T-cell (primary cell): ENCODE data around the gene TP53INP2. TPM values are rescaled to one million over a fixed set of nuclear protein-coding genes. Genes with fewer than 3 reads are reported as not detected.

ENCODE experiments used
- ATAC-seq, 4 experiments: fragments of 200-7000 bp in 3 of 4; fragments of 150-1000 bp in 1 of 4; cut with Tn5 transposase; replicated peaks in 1 of 4; 1 replicate in 3 of 4; 2 replicates in 1 of 4; pipeline ENCODE4 v1.10.0; 2021; ENCODE audit warnings: moderate library complexity in 3 of 4, mild to moderate bottlenecking in 2 of 4, moderate number of reproducible peaks in 1 of 4
- CTCF ChIA-PET, 2 donors: fragments of 300-600 bp; sonication (Branson Sonifier 250); formaldehyde crosslinking; loops; one replicate each; lab custom pipeline; 2022; ENCODE audit warnings: antibody characterized with exemption in 2 of 2; lab: Charles Lee
- POLR2A ChIA-PET, 2 donors: fragments of 300-600 bp; sonication (Branson Sonifier 250); formaldehyde crosslinking; loops; one replicate each; lab custom pipeline; 2022; ENCODE audit warnings: antibody characterized with exemption in 2 of 2; lab: Charles Lee
- DNase-seq, 35 experiments: peaks; one replicate each; pipeline versions ENCODE4 v3.0.0 to v3.0.0-alpha.2; 2013 to 2023
- H3K27ac ChIP-seq: one replicate; pipeline ENCODE4 v1.5.1; 2013; ENCODE audit warnings: low read length
- H3K27me3 ChIP-seq, 2 experiments: replicated peaks in 1 of 2; 1 replicate in 1 of 2; 2 replicates in 1 of 2; pipeline versions ENCODE4 v1.6.1 to v1.7.0; 2013; ENCODE audit warnings: low read length in 1 of 2, mixed read lengths in 1 of 2; ENCODE audit not compliant: control insufficient read depth in 2 of 2, insufficient read depth in 2 of 2; ENCODE audit errors: extremely low read depth in 1 of 2
- H3K36me3 ChIP-seq, 2 donors: 1 replicate in 1 of 2; 2 replicates in 1 of 2; pipeline versions ENCODE4 v1.6.1 to v1.7.0; 2013; ENCODE audit warnings: low read length in 1 of 2; ENCODE audit not compliant: control insufficient read depth in 2 of 2, insufficient read depth in 1 of 2; ENCODE audit errors: extremely low read depth in 1 of 2
- H3K4me1 ChIP-seq, 2 experiments: 1 replicate in 1 of 2; 2 replicates in 1 of 2; pipeline versions ENCODE4 v1.6.1 to v1.7.0; 2013; ENCODE audit warnings: low read length in 2 of 2, mixed read lengths in 1 of 2; ENCODE audit not compliant: insufficient read depth in 2 of 2, control insufficient read depth in 1 of 2; ENCODE audit errors: extremely low read depth in 1 of 2
- H3K4me3 ChIP-seq, 2 donors: 1 replicate in 1 of 2; 2 replicates in 1 of 2; pipeline versions ENCODE4 v1.5.1 to v1.7.0; 2013; ENCODE audit warnings: mild to moderate bottlenecking in 2 of 2, low read length in 1 of 2, moderate library complexity in 1 of 2; ENCODE audit not compliant: control insufficient read depth in 1 of 2; ENCODE audit errors: extremely low read depth in 1 of 2
- H3K9me3 ChIP-seq: 2 replicates; pipeline ENCODE4 v1.7.0; 2013
- H3K27ac Mint-ChIP-seq, 2 donors: one replicate each; pipeline ENCODE4 v1.8.0; 2020 to 2021; ENCODE audit warnings: mild to moderate bottlenecking in 2 of 2, mixed read lengths in 2 of 2
- H3K27me3 Mint-ChIP-seq, 2 donors: one replicate each; pipeline ENCODE4 v1.8.0; 2021 to 2022; ENCODE audit warnings: mixed read lengths in 2 of 2
- H3K36me3 Mint-ChIP-seq: one replicate; pipeline ENCODE4 v1.8.0; 2021; ENCODE audit warnings: mixed read lengths
- H3K4me1 Mint-ChIP-seq, 3 donors: one replicate each; pipeline ENCODE4 v1.8.0; 2020 to 2022; ENCODE audit warnings: mixed read lengths in 3 of 3, mild to moderate bottlenecking in 1 of 3
- H3K4me3 Mint-ChIP-seq, 3 donors: one replicate each; pipeline ENCODE4 v1.8.0; 2020 to 2022; ENCODE audit warnings: mild to moderate bottlenecking in 3 of 3, mixed read lengths in 3 of 3, moderate library complexity in 3 of 3
- H3K9me3 Mint-ChIP-seq, 3 donors: one replicate each; pipeline ENCODE4 v1.8.0; 2020 to 2022; ENCODE audit warnings: mixed read lengths in 3 of 3
- WGBS: methylation state at CpG from one replicate; pipeline ENCODE4 v1.1.5; 2013; ENCODE audit warnings: missing lambda C conversion rate; ENCODE audit not compliant: insufficient coverage; 5-methylcytosine and 5-hydroxymethylcytosine counted together
- total RNA-seq, 35 experiments: library from RNA in 6 of 35; stranded (reverse) in 6 of 35; fragments of 120-200 nt in 1 of 35; gene quantifications; one replicate each; pipeline versions ENCODE4 v1.2.1 to v1.2.4 and lab custom pipeline; 2013 to 2026

Gene TP53INP2
- total RNA-seq, 5 donors from 2014 or later (not counting 1 experiment from before 2014, with no cell fraction given), result 1.3 to 56.7 (median 1.9) TPM

DNA sequence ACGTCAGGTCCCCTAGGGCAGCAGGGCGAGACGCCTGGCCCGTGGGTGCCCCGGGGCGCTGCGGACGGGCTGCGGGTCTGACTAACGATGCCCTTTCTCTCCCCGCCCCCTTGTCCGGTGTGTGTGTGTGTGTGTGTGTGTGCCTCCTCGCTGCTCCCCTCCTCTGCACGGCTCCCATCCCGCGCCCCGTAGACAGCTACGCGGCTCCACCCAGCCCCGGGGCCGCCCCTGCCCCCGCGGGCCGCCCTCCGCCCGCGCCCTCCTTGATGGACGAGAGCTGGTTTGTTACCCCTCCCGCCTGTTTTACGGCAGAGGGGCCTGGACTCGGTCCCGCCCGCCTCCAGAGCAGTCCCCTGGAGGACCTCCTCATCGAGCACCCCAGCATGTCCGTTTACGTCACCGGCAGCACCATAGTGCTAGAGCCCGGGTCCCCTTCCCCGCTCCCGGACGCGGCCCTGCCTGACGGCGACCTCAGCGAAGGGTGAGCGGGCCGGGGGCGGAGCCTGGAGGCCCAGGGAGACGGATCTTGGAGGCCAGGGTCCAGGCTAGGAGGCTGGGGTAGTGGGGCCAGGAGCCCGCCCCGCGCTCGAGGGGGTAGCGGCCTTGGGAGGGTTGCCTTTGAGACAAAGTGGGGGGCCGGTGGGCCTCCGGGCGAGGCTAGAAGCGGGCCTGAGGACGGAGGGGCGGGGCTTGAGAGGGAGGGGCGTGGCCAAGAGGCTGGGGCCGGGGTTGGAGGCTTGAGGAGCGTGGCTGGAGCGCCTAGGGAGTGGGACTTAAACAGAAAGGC lies 5.1 kb downstream of the TP53INP2 start:
- H3K36me3 Mint-ChIP-seq, result peaks cover 4% of the 10 kb centered on the region
- peak; percentile 61 to 85 (median 71) for DNase-seq
- POLR2A ChIA-PET, result interaction anchor here in 1 of 2 donors (0.6 kb wide), 1 partner anchor 19 kb away, joined by 3 read pairs; no protein-coding TSS in a partner anchor

DNA sequence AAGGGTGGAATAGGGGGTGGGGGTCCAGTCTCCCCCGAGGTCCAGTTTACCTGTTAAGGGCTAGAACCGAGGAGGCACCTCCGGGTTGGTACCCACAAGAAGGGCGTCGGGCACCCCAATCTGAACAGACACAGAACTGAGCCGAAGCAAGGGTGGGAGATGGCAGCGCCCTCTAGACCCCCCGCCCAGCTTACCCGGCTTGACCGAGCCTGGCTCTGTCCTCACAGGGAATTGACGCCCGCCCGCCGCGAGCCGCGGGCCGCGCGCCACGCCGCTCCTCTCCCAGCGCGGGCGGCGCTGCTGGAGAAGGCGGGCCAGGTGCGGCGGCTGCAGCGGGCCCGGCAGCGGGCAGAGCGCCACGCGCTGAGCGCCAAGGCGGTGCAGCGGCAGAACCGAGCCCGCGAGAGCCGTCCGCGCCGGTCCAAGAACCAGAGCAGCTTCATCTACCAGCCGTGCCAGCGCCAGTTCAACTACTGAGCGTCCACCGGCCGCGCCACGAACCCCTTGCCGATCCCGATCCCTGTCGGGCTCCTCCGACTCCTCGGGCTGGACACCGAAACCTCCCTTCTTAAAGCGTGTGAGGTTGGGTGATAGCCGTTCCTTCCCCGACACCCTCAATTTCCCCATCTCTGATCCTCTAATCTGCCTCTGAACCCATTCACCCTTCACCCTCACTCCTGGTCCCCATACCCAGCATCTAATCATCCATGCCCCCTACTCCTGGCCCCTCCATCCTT lies 5.9 kb downstream of the TP53INP2 start:
- peak overlapping the region; percentile 76 for H3K27ac ChIP-seq
- peaks cover 18 to 30% (median 19%) of the 10 kb centered on the region in 3 donors for H3K4me1 Mint-ChIP-seq
- H3K36me3 ChIP-seq, result peaks cover 6 to 7% of the 10 kb centered on the region in 2 donors
- peaks cover 3 to 23% of the 10 kb centered on the region in 2 experiments for H3K4me1 ChIP-seq
- ChIA-PET POLR2A (interaction anchor here in 1 of 2 donors (0.6 kb wide), 2 partner anchors 305 to 476 kb away, joined by 3 to 6 read pairs; no protein-coding TSS in a partner anchor), CTCF (interaction anchor here in 1 of 2 donors (1.1 kb wide), 1 partner anchor 60 kb away, joined by 3 read pairs; no protein-coding TSS in a partner anchor)
- no peaks in the 10 kb centered on the region for H3K9me3 Mint-ChIP-seq
- peak overlapping the region; percentile 83 to 91 for H3K4me3 ChIP-seq
- no peaks in the 10 kb centered on the region for H3K9me3 ChIP-seq
- H3K27me3 ChIP-seq, result peaks cover 0 to 3% of the 10 kb centered on the region in 2 experiments
- peak in 15 of 35 experiments; percentile 8 to 78 (median 49) for DNase-seq
- H3K27ac Mint-ChIP-seq, result peak overlapping the region; percentile 64 to 78
- H3K27me3 Mint-ChIP-seq, result no peaks in the 10 kb centered on the region
- 8% methylated on average over 55 of the region's 61 CpGs for WGBS
- peaks cover 6% of the 10 kb centered on the region for H3K36me3 Mint-ChIP-seq
- peak overlapping the region; percentile 84 to 86 (median 85) for H3K4me3 Mint-ChIP-seq
- ATAC-seq, result peak; percentile 47 to 59 (median 52)

More for the DNA sequence above, 5.1 kb downstream of the TP53INP2 start:
- no peaks in the 10 kb centered on the region for H3K9me3 Mint-ChIP-seq
- H3K27ac ChIP-seq, result peak overlapping the region; percentile 76
- H3K4me3 ChIP-seq, result peak overlapping the region; percentile 83 to 91
- peaks cover 3 to 28% of the 10 kb centered on the region in 2 experiments for H3K4me1 ChIP-seq
- peaks cover 0 to 3% of the 10 kb centered on the region in 2 experiments for H3K27me3 ChIP-seq
- ATAC-seq, result peak; percentile 64 to 68 (median 67)
- peaks cover 0 to 2% of the 10 kb centered on the region in 2 donors for H3K36me3 ChIP-seq
- H3K4me3 Mint-ChIP-seq, result peak overlapping the region; percentile 84 to 86 (median 85)
- H3K27me3 Mint-ChIP-seq, result no peaks in the 10 kb centered on the region
- peak overlapping the region; percentile 64 to 78 for H3K27ac Mint-ChIP-seq
- CTCF ChIA-PET, result interaction anchor here in 1 of 2 donors (1.1 to 1.2 kb wide), 3 partner anchors 164 to 172 kb away, joined by 3 read pairs; no protein-coding TSS in a partner anchor
- H3K9me3 ChIP-seq, result no peaks in the 10 kb centered on the region
- WGBS, result under 1% methylated on average over 43 of the region's 64 CpGs
- peaks cover 24 to 36% (median 25%) of the 10 kb centered on the region in 3 donors for H3K4me1 Mint-ChIP-seq

DNA sequence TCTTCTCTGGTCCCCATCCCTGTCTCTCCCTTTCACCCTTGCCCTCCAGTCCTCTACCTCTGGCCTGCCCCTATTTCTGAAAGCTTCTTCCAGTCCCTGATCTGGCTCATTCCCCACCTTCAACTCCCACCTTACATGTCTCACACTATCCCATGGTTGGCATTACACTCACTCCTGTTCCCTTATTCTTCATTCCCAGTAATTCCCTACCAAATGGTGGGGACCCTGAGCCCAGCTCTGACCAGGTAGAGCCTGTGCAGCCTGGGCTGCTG lies 6.4 kb downstream of the TP53INP2 start:
- POLR2A ChIA-PET, result interaction anchor here in 1 of 2 donors (0.6 kb wide), 1 partner anchor 305 kb away, joined by 3 read pairs; no protein-coding TSS in a partner anchor
- no peak overlapping the region for H3K27ac ChIP-seq
- CTCF ChIA-PET, result interaction anchor here in 1 of 2 donors (1.1 kb wide), 1 partner anchor 59 kb away, joined by 3 read pairs; no protein-coding TSS in a partner anchor

DNA sequence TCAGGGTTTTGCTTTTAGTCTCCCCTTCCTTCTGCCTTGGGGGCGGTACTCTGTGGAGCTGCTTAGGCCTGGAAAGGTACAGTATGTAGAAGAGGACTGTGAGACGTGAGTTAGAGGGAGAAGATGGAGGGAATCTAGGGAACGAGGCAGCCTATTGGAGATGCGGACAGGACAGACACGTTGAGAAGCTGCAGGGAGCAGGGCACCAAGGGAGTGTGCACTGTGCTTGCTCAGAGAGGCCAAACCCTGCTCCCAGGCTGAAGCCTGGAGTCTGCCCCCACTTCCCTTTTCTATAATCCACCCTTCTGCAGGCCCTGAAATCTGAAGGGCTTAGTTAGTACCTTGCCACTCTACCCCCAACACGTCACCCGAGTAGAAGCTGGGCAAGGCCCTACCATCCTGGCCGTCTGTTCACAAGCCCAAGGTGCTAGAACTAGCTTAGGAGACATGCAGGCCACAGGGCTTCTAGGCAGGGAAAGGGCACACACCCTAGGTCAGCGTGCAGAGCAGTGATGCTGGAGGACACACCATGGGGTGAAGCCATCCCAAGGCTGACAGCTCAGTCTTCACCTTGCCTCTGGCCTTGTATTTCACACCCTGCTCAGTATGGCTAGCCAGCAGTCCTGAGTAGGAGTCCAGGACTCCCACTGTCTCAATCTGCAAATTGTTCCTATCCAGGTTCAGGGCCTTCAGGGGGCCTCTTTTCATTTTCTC lies 6.9 kb downstream of the TP53INP2 start:
- Mint-ChIP-seq H3K27ac (no peak overlapping the region), H3K4me3 (peak overlapping the region; percentile 75 to 85 (median 79)), H3K27me3 (no peaks in the 10 kb centered on the region), H3K9me3 (no peaks in the 10 kb centered on the region), H3K4me1 (peaks cover 15 to 23% (median 16%) of the 10 kb centered on the region in 3 donors), H3K36me3 (peaks cover 11% of the 10 kb centered on the region)
- no peak for DNase-seq
- H3K27ac ChIP-seq, result no peak overlapping the region
- peaks cover 0 to 3% of the 10 kb centered on the region in 2 experiments for H3K27me3 ChIP-seq
- 96% methylated on average over 8 of the region's 9 CpGs for WGBS
- ChIA-PET POLR2A (interaction anchor here in 1 of 2 donors (0.6 kb wide), 1 partner anchor 306 kb away, joined by 3 read pairs; no protein-coding TSS in a partner anchor), CTCF (interaction anchor here (0.7 to 1.1 kb wide), 2 partner anchors 57 to 59 kb away, joined by 3 read pairs; no protein-coding TSS in a partner anchor)
- H3K9me3 ChIP-seq, result no peaks in the 10 kb centered on the region
- H3K36me3 ChIP-seq, result peaks cover 7 to 15% of the 10 kb centered on the region in 2 donors
- H3K4me1 ChIP-seq, result peaks cover 3 to 20% of the 10 kb centered on the region in 2 experiments
- no peak for ATAC-seq
- no peak overlapping the region for H3K4me3 ChIP-seq

More for the DNA sequence above, 6.4 kb downstream of the TP53INP2 start:
- H3K4me3 Mint-ChIP-seq, result peak overlapping the region; percentile 75 to 85 (median 79)
- H3K9me3 Mint-ChIP-seq, result no peaks in the 10 kb centered on the region
- DNase-seq, result no peak
- H3K36me3 Mint-ChIP-seq, result peaks cover 11% of the 10 kb centered on the region
- Histone ChIP-seq H3K4me1 (peaks cover 3 to 20% of the 10 kb centered on the region in 2 experiments), H3K4me3 (peak overlapping the region in 1 of 2 donors; percentile 83), H3K27me3 (peaks cover 0 to 3% of the 10 kb centered on the region in 2 experiments), H3K9me3 (no peaks in the 10 kb centered on the region), H3K36me3 (peaks cover 7 to 12% of the 10 kb centered on the region in 2 donors)
- H3K27me3 Mint-ChIP-seq, result no peaks in the 10 kb centered on the region
- no peak for ATAC-seq
- no peak overlapping the region for H3K27ac Mint-ChIP-seq
- H3K4me1 Mint-ChIP-seq, result peaks cover 15 to 25% (median 16%) of the 10 kb centered on the region in 3 donors

DNA sequence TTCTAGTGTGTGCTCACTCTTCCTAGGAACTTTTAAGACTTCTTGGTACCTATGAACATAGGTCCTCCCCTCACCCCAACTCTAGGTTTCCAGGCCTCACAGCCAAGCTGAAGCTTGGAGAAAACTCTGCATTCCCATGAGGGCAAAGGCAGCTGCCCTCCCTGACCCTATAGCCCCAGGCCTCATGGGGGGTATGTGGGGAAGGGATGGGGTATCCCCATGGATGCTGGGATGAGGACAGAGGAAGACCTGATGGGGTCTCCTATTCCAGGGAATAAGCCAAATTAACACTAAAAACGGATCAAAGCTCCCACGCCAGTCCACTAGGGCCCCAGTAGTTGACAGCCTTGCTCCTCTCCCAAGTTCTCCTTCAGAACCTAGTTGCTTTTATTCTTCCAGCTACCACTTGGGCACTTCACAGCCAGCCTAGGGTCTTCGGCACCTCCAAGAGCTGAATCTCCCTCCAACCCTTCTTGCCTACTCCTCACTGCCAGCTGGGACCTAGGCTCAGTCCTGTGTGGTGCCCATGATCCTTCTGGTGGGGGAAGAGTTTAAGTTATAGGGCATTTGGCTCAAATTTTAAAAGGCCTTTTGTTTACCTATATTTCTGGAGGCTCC lies 7.8 kb downstream of the TP53INP2 start:
- POLR2A ChIA-PET, result no interaction called here
- no peaks in the 10 kb centered on the region for H3K27me3 Mint-ChIP-seq
- WGBS, result 100% methylated on average over 2 of the region's 3 CpGs
- H3K4me1 ChIP-seq, result peaks cover 3 to 20% of the 10 kb centered on the region in 2 experiments
- no peak for ATAC-seq
- H3K4me3 ChIP-seq, result no peak overlapping the region
- H3K9me3 ChIP-seq, result no peaks in the 10 kb centered on the region
- peaks cover 7 to 19% of the 10 kb centered on the region in 2 donors for H3K36me3 ChIP-seq
- DNase-seq, result no peak
- no peaks in the 10 kb centered on the region for H3K9me3 Mint-ChIP-seq
- peaks cover 15 to 20% (median 16%) of the 10 kb centered on the region in 3 donors for H3K4me1 Mint-ChIP-seq
- no peak overlapping the region for H3K27ac Mint-ChIP-seq
- H3K36me3 Mint-ChIP-seq, result peaks cover 11% of the 10 kb centered on the region
- H3K4me3 Mint-ChIP-seq, result no peak overlapping the region
- H3K27ac ChIP-seq, result no peak overlapping the region
- CTCF ChIA-PET, result interaction anchor here (0.6 kb wide), 3 partner anchors 84 to 335 kb away, joined by 3 to 4 read pairs (median 3); no protein-coding TSS in a partner anchor
- H3K27me3 ChIP-seq, result peaks cover 0 to 3% of the 10 kb centered on the region in 2 experiments
